Inflammatory macrophage treated with lipopolysaccharide for 4 hours (primary cell): ENCODE results near the gene TSPAN18.
A peak's percentile ranks its signal among the peaks of the same experiment; 100 is the strongest.

Experiments used
- DNase-seq: peaks from one replicate; pipeline ENCODE4 v3.0.0-alpha.2; 2020

TSPAN18 gene

GRCh38 chr11:44761551-44761961, 34.8 kb downstream of the TSPAN18 start:
- DNase-seq, result no peak

GRCh38 chr11:44763121-44763820, 36.5 kb downstream of the TSPAN18 start:
- no peak for DNase-seq

- DNase-seq, result no peak
Measured at GRCh38 chr11:44764583-44764982, 37.8 kb downstream of the TSPAN18 start.

- DNase-seq, result no peak
Measured at GRCh38 chr11:44765026-44765595, 38.3 kb downstream of the TSPAN18 start.

GRCh38 chr11:44765676-44766075, 38.9 kb downstream of the TSPAN18 start:
- no peak for DNase-seq

- no peak for DNase-seq
Measured at GRCh38 chr11:44766112-44766971, 39.6 kb downstream of the TSPAN18 start.

GRCh38 chr11:44766972-44767278, 40.2 kb downstream of the TSPAN18 start:
- no peak for DNase-seq

- DNase-seq, result no peak
Measured at GRCh38 chr11:44767421-44767820, 40.7 kb downstream of the TSPAN18 start.

GRCh38 chr11:44770401-44770800, 43.6 kb downstream of the TSPAN18 start:
- no peak for DNase-seq

GRCh38 chr11:44771252-44771734, 44.5 kb downstream of the TSPAN18 start:
- DNase-seq, result no peak

- DNase-seq, result no peak
Measured at GRCh38 chr11:44771841-44772240, 45.1 kb downstream of the TSPAN18 start.

- DNase-seq, result no peak
Measured at GRCh38 chr11:44773351-44773965, 46.7 kb downstream of the TSPAN18 start.

- DNase-seq, result no peak
Measured at GRCh38 chr11:44774108-44774507, 47.3 kb downstream of the TSPAN18 start.

GRCh38 chr11:44774731-44775130, 48.0 kb downstream of the TSPAN18 start:
- DNase-seq, result no peak

GRCh38 chr11:44775366-44775984, 48.7 kb downstream of the TSPAN18 start:
- DNase-seq, result peak; percentile 55

GRCh38 chr11:44775985-44776446, 49.3 kb downstream of the TSPAN18 start:
- DNase-seq, result no peak

GRCh38 chr11:44776551-44777208, 49.9 kb downstream of the TSPAN18 start:
- DNase-seq, result no peak

- DNase-seq, result no peak
Measured at GRCh38 chr11:44777209-44778194, 50.7 kb downstream of the TSPAN18 start.

- no peak for DNase-seq
Measured at GRCh38 chr11:44778195-44779100, 51.7 kb downstream of the TSPAN18 start.
